ENCODE measurements around the gene PLXNA4.

PLXNA4 gene

GRCh38 chr7:132075515-132075914, 500.8 kb downstream of the PLXNA4 start:
- Histone ChIP-seq H3K36me3 (ENCODE audit: control insufficient read depth, insufficient read depth, low read length) (no peaks in the 10 kb centered on the region), H2BK15ac (replicated peaks; ENCODE audit: low read depth) (no peak overlapping the region), H3K23ac (ENCODE audit: low read length) (no peak overlapping the region), H4K8ac (ENCODE audit: low read depth, low read length) (no peak overlapping the region), H3K9ac (ENCODE audit: low read length) (no peak overlapping the region), H3K79me1 (ENCODE audit: low read length) (no peaks in the 10 kb centered on the region), H3K27ac (ENCODE audit: low read depth, low read length) (no peak overlapping the region), H3K4me3 (ENCODE audit: low read length) (no peak overlapping the region), H3K79me2 (ENCODE audit: control insufficient read depth, insufficient read depth, low read length) (no peaks in the 10 kb centered on the region), H2BK5ac (ENCODE audit: low read length) (no peak overlapping the region), H3K56ac (ENCODE audit: low read length) (no peak overlapping the region), H4K5ac (ENCODE audit: low read length) (no peak overlapping the region), H3K18ac (ENCODE audit: low read length) (no peak overlapping the region), H2BK120ac (ENCODE audit: low read depth, low read length) (no peak overlapping the region), H3K4ac (ENCODE audit: low read depth, low read length) (no peak overlapping the region), H3K4me2 (ENCODE audit: low read length) (no peak overlapping the region), H3K4me1 (ENCODE audit: control insufficient read depth, low read depth, low read length) (peaks cover 2% of the 10 kb centered on the region), H3K27me3 (ENCODE audit: insufficient read depth, low read length, poor library complexity) (no peaks in the 10 kb centered on the region), H2AK5ac (ENCODE audit: low read length) (no peak overlapping the region)
- DNase-seq = no peak
- WGBS (ENCODE audit: extremely low coverage, insufficient coverage, low lambda C conversion rate) = no CpG with 5 or more reads among the region's 6 CpGs

DNA sequence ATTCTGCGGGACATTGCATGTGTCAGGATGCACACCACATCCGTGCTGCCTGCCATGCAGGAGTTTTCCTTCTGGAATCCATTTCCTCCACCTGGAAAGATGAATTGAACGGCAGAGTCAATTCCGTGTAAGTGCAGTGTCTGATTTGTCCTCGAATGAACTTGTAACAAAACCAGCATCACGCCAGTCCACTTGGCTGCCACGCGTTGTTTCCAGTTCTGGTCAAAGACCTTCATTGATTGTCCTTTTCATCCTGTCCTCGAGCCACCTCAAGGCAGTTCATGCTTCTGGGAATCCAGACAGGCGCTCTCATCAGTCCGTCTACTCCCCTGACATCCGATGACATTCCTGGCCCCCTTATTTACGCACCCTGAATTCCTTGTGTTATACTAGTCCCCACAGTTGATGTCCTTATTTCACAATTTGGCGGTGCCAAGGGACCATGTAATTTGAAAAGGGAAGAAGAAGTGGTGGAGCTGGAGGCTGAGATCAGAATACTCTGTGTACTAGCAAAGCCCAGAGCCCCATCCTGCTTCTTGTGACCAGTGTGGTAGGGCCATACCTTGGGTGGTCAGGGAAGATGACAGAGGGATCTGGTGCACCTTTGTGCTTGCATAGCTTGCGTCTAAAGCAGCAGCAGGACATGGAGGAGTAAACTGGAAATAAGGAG, 502.2 kb downstream of the PLXNA4 start:
- Histone ChIP-seq H2BK5ac (ENCODE audit: low read length) (no peak overlapping the region), H3K4me1 (ENCODE audit: control insufficient read depth, low read depth, low read length) (peaks cover 2% of the 10 kb centered on the region), H2BK120ac (ENCODE audit: low read depth, low read length) (no peak overlapping the region), H3K4ac (ENCODE audit: low read depth, low read length) (no peak overlapping the region), H3K9ac (ENCODE audit: low read length) (no peak overlapping the region), H3K4me2 (ENCODE audit: low read length) (no peak overlapping the region), H3K56ac (ENCODE audit: low read length) (no peak overlapping the region), H3K27ac (ENCODE audit: low read depth, low read length) (no peak overlapping the region), H4K8ac (ENCODE audit: low read depth, low read length) (no peak overlapping the region), H3K27me3 (ENCODE audit: insufficient read depth, low read length, poor library complexity) (no peaks in the 10 kb centered on the region), H4K5ac (ENCODE audit: low read length) (no peak overlapping the region), H3K79me2 (ENCODE audit: control insufficient read depth, insufficient read depth, low read length) (no peaks in the 10 kb centered on the region), H3K4me3 (ENCODE audit: low read length) (no peak overlapping the region), H3K23ac (ENCODE audit: low read length) (no peak overlapping the region), H3K36me3 (ENCODE audit: control insufficient read depth, insufficient read depth, low read length) (no peaks in the 10 kb centered on the region), H2BK15ac (replicated peaks; ENCODE audit: low read depth) (no peak overlapping the region), H3K18ac (ENCODE audit: low read length) (no peak overlapping the region), H2AK5ac (ENCODE audit: low read length) (no peak overlapping the region), H3K79me1 (ENCODE audit: low read length) (no peaks in the 10 kb centered on the region)
- WGBS (ENCODE audit: extremely low coverage, insufficient coverage, low lambda C conversion rate) = no CpG with 5 or more reads among the region's 15 CpGs
- DNase-seq = no peak
